HTR-8/SVneo (cell line): ENCODE measurements around the gene GPR135.

Source experiments
- DNase-seq: peaks from one replicate; pipeline ENCODE4 v3.0.0; 2011; ENCODE audit warnings: low spot score, mixed read lengths; ENCODE audit not compliant: insufficient read length
- FAIRE-seq: peaks from 2 replicates; lab custom pipeline; 2011; peaks lifted over from hg19 to GRCh38; lab: Jason Lieb, UNC

Gene GPR135

DNA sequence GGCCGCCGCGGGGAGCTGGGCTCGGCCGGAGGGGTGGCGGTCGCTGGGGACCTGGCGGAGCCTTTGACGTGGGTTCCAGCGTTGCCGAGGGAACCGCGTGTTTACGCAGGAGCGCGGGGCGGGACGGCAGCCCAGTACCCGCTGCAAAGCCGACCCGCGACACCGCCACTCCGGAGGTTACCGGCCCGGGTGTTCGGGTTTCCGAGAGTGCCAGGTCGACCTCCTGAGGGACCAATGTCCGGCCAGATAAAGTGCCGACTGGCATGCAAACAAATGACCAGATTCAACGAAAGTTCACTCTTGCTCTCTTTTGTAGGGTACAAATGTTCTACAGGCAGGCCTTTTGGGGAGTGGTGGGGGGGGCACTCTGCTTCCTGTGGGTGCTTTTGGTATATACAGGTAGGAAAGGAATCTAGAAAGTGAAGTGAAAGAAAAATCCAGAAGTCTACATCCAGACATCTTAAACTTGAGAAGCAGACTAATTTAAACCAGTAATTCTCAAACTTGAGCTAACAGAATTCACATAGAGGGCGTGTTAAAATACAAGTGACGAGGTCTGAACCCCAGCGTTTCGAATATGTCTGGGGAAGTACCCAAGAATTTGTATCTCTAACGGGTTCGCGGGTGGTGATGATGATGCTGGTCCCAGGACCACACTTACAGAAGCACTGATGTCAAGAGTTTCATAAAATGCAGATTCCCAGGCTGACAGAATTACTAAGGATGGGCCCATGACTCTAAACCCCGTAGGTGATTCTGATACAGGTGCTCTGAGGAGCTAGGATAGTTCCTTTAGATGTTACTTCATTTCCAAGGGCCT, at the start of gene GPR135:
TSS of gene GPR135 (minus strand) at position 65 of the 820 bp plus-strand sequence. CDS start 154 bp downstream, outside the sequence.
- DNase-seq (no peak), FAIRE-seq (no peak)

GRCh38 chr14:59511916-59512575, 46.9 kb upstream of the GPR135 start:
- FAIRE-seq, result peak; percentile 95
- DNase-seq, result peak; percentile 61

DNA sequence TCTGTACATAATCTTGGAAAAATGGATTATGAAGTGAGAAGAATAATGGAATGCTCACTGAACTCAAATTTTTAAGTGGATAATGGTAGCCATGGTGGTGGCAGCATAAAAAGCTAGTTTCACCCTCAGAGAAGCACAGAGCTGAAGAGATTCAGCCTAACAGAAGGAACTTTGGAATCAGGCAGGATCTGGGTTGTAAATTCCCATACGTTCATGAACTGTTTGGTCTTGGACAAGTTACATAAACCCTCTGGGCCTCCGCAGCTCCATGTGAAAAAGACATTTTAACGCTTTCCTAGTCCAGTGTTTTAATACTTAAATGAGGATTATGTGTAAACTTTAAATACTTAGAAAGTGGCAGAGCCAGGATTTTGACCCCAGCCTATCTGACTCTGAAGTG, 45.8 kb upstream of the GPR135 start:
- no peak for DNase-seq
- FAIRE-seq, result no peak

DNA sequence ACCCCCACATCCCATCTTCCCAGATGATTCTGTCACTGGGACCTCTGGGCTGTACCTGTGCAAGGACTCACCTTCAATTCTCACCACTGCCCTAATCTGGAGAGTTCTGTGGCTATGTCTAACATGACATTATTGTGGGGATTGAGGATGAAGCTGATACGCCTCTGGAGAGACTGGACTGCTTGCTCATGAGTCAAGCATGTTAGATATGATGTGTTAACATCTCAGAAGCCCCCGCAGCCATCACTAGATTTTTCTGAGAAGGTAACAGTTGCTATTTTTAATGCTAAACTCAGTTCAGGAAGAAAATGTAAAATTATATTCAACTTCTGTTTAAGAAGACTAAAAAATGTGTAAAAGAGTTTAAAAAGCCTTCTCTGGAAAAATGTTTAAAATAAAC, 44.8 kb upstream of the GPR135 start:
- peak; percentile 89 for FAIRE-seq
- no peak for DNase-seq

- DNase-seq, result no peak
- FAIRE-seq, result no peak
Measured at GRCh38 chr14:59509101-59509500, 43.9 kb upstream of the GPR135 start.

GRCh38 chr14:59507752-59508103, 42.5 kb upstream of the GPR135 start:
- FAIRE-seq (no peak), DNase-seq (no peak)

DNA sequence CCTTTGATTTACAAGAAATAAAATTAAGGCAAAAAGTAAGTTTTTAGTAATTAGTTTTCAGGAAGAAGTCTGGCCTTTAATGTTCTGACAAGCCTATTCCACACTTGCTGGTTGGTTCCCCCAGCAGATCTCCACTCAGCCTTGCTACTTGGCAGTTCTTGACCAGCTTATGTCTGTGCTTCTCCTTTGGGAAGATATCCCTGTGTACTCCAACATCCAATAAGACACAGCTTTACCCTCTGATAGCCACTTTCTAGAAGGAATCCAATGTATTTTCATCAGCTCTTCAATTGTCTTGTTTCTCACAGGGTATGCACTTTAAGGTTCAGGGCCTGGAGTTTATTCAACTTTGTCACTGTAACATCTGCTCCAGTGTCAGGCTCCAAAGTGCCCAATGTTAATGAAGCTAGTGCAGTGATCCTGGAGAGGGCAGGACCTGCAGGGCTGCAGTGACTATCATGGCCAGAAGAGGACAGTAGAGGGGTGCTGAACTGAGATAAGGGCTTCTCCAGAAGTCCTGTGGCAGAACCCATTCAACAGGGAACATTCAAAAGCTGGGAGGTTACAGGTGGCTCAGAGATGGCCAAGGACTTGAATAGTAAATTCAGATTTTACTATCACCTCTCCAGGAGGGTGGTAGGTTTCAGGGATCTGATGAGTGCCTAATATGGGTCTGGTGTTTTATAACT, 42.0 kb upstream of the GPR135 start:
- DNase-seq, result peak; percentile 80
- FAIRE-seq, result peak; percentile 99

DNA sequence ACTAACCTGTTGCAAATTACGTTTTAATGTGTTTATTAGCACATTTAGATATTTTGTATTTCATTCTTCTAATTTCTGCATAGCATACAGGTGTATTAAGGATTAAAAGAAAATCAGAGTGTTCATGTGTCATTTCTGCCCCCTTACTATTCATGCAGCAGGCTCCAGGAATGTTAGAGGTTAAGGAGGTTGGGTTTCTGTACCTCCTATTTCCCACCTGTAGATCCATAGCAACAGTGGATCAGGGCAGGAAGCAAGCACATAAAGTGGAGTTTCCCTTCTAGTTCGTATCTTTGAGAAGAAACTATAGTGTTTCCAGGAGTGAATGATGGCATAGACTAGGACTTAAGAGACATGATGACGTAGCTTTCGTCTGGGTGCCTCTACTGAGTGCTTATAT, 38.1 kb upstream of the GPR135 start:
- FAIRE-seq (peak; percentile 86), DNase-seq (no peak)

DNA sequence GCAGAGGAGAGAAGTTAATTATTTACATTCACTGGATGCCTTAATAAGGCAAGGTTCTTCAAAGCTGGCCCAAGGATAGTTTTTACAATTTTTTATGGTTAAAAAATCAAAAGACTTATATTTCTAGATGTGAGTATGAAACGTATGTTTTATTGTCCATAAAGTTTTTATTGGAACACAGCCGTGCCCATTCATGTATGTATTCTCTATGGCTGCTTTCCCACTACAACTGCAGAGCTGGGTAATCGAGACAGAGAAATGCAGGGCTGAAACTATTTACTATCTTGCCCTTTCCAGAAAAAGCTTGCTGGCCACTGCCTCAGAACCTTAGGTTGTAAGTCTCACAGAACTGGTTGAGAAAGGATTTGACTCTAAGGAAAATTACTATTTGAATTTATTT, 35.6 kb upstream of the GPR135 start:
- DNase-seq (no peak), FAIRE-seq (peak; percentile 93)

DNA sequence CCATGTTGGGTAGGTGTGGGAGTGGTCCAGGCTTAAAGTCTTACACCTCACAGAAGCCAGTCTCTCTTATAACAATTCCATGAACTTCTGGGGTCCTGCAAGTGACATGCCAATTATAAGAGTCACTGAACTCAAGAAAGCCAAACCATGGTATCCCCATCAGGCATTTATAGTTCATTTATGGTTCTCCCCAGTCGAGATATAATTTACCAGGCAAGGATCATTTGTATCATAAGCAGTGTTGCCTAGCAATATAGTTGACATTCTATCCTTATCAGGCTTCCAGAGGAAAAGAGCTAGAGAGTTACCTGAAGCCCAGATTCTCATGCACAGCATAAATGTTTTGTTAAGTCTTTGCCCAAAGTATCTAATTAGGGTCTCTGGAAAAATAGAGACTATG, 27.2 kb upstream of the GPR135 start:
- no peak for DNase-seq
- peak; percentile 23 for FAIRE-seq

GRCh38 chr14:59490756-59491155, 25.6 kb upstream of the GPR135 start:
- FAIRE-seq (no peak), DNase-seq (no peak)

- FAIRE-seq (no peak), DNase-seq (peak; percentile 48)
Measured at GRCh38 chr14:59484639-59485175, 19.5 kb upstream of the GPR135 start.

GRCh38 chr14:59483819-59484638, 18.8 kb upstream of the GPR135 start, which contains the start of the genes JKAMP and L3HYPDH:
Gene JKAMP (plus strand): TSS chr14:59484517. CDS start chr14:59484590, 73 bp downstream.
Gene L3HYPDH (minus strand): TSS chr14:59484408. CDS start chr14:59484316, 92 bp downstream.
- FAIRE-seq, result peak; percentile 100
- DNase-seq, result peak; percentile 100

GRCh38 chr14:59483363-59483762, 18.2 kb upstream of the GPR135 start:
- FAIRE-seq, result no peak
- peak; percentile 45 for DNase-seq

- FAIRE-seq (no peak), DNase-seq (peak; percentile 93)
Measured at GRCh38 chr14:59482541-59483331, 17.6 kb upstream of the GPR135 start.

DNA sequence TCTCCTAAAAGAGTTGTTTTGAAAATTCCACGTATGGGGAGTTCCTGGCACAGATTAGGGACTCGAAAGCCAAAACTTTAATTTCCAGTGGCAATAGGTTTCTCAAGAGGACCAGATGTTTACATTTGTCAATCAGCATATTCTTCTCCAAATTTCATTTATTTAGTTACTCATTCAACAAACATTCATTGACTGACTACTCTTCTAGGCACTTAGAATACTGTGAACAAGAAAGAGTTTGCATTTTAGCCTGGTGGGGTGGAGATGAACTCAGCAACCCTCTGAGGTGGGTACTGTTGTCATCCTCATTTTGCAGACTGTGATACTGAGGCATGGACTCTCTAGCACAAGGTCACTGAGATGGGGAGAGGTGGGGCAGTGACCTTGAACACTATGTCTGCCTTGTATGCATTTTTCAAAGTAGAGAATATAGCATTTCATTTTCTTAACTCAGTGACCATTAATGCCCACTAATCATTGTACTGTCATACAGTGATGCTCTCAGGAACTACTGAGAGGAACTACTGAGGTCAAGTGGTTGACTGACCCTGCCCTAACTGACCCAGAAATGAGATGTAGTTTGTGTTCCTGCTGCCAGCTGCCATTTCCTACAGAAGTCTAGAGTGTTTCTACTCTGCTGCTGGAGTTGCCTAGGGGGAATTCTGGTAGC, 16.8 kb upstream of the GPR135 start:
- DNase-seq (peak; percentile 66), FAIRE-seq (peak; percentile 95)

- DNase-seq (no peak), FAIRE-seq (no peak)
Measured at GRCh38 chr14:59481407-59481806, 16.2 kb upstream of the GPR135 start.

- DNase-seq (no peak), FAIRE-seq (no peak)
Measured at GRCh38 chr14:59480166-59480565, 15.0 kb upstream of the GPR135 start.
